MM.1S (cell line): ENCODE results near the gene GALNT15.

ENCODE experiments used
- DNase-seq: peaks from one replicate; pipeline ENCODE4 v3.0.0-alpha.2; 2015
- H2AFZ ChIP-seq: fragments of 300-600 bp; sonication (generic); 2 replicates; pipeline ENCODE4 v1.6.0; 2016; ENCODE audit warnings: antibody characterized with exemption, low read length
- H3F3A ChIP-seq: fragments of 300-600 bp; sonication (generic); 2 replicates; pipeline ENCODE4 v1.6.1; 2016; ENCODE audit warnings: mild to moderate bottlenecking, antibody characterized with exemption, low read length, moderate library complexity, mixed read lengths; ENCODE audit not compliant: insufficient read depth
- H3K27ac ChIP-seq: fragments of 300-600 bp; sonication (generic); 2 replicates; pipeline ENCODE4 v1.5.1; 2016; ENCODE audit warnings: mild to moderate bottlenecking, low read length
- H3K27me3 ChIP-seq: fragments of 300-600 bp; sonication (generic); replicated peaks from 2 replicates; pipeline ENCODE4 v1.6.0; 2016; ENCODE audit warnings: low read length; ENCODE audit not compliant: insufficient read depth
- H3K36me3 ChIP-seq: fragments of 300-600 bp; sonication (generic); replicated peaks from 2 replicates; pipeline ENCODE4 v1.6.1; 2016; ENCODE audit warnings: mild to moderate bottlenecking, low read length, mixed read lengths; ENCODE audit not compliant: insufficient read depth
- H3K4me1 ChIP-seq: fragments of 300-600 bp; sonication (generic); 2 replicates; pipeline ENCODE4 v1.6.1; 2016; ENCODE audit warnings: low read length, mixed read lengths
- H3K4me2 ChIP-seq: fragments of 300-600 bp; sonication (generic); 2 replicates; pipeline ENCODE4 v1.6.0; 2016; ENCODE audit warnings: low read depth, low read length
- H3K4me3 ChIP-seq: fragments of 300-600 bp; sonication (generic); 2 replicates; pipeline ENCODE4 v1.5.1; 2016; ENCODE audit warnings: low read length, mixed read lengths
- H3K79me2 ChIP-seq: fragments of 300-600 bp; sonication (generic); 2 replicates; pipeline ENCODE4 v1.6.1; 2016; ENCODE audit warnings: mixed run types, low read length, mixed read lengths
- H3K9ac ChIP-seq: fragments of 300-600 bp; sonication (generic); 2 replicates; pipeline ENCODE4 v1.6.1; 2016; ENCODE audit warnings: low read length, mixed read lengths
- H3K9me2 ChIP-seq: fragments of 300-600 bp; sonication (generic); replicated peaks from 2 replicates; pipeline ENCODE4 v1.6.1; 2016; ENCODE audit warnings: mild to moderate bottlenecking, low read length, mixed read lengths; ENCODE audit not compliant: insufficient read depth
- H3K9me3 ChIP-seq: fragments of 300-600 bp; sonication (generic); replicated peaks from 2 replicates; pipeline ENCODE4 v1.6.1; 2016; ENCODE audit warnings: mild to moderate bottlenecking, low read length, mixed read lengths; ENCODE audit not compliant: insufficient read depth
- H4K20me1 ChIP-seq: fragments of 300-600 bp; sonication (generic); 2 replicates; pipeline ENCODE4 v1.6.1; 2016; ENCODE audit warnings: mild to moderate bottlenecking, low read length, moderate library complexity, mixed read lengths; ENCODE audit not compliant: insufficient read depth
- EZH2 ChIP-seq: fragments of 300-600 bp; sonication (generic); optimal IDR thresholded peaks from 2 replicates; pipeline ENCODE3; 2017; ENCODE audit warnings: low read depth, mild to moderate bottlenecking, antibody characterized with exemption, low read length, mixed read lengths
- EZH2phosphoT487 ChIP-seq: fragments of 300-600 bp; sonication (generic); IDR thresholded peaks from 2 replicates; pipeline ENCODE4 v1.6.1; 2018; ENCODE audit warnings: antibody characterized with exemption, low read length
- TF ChIP-seq, protein P1 (sequence below): fragments of 300-600 bp; sonication (generic); IDR thresholded peaks from 2 replicates; pipeline ENCODE4 v1.5.1; 2016; ENCODE audit warnings: antibody characterized with exemption, low read length, mixed read lengths

The GALNT15 gene

GRCh38 chr3:16258866-16259265 lies 84.4 kb downstream of the GALNT15 start:
- no peak for TF ChIP-seq EZH2
- TF ChIP-seq, protein P1, sequence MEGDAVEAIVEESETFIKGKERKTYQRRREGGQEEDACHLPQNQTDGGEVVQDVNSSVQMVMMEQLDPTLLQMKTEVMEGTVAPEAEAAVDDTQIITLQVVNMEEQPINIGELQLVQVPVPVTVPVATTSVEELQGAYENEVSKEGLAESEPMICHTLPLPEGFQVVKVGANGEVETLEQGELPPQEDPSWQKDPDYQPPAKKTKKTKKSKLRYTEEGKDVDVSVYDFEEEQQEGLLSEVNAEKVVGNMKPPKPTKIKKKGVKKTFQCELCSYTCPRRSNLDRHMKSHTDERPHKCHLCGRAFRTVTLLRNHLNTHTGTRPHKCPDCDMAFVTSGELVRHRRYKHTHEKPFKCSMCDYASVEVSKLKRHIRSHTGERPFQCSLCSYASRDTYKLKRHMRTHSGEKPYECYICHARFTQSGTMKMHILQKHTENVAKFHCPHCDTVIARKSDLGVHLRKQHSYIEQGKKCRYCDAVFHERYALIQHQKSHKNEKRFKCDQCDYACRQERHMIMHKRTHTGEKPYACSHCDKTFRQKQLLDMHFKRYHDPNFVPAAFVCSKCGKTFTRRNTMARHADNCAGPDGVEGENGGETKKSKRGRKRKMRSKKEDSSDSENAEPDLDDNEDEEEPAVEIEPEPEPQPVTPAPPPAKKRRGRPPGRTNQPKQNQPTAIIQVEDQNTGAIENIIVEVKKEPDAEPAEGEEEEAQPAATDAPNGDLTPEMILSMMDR = no peak
- no peak for TF ChIP-seq EZH2phosphoT487
- Histone ChIP-seq H3K27me3 (no peaks in the 10 kb centered on the region), H3K9me2 (no peaks in the 10 kb centered on the region), H3K9ac (no peak overlapping the region), H3K4me2 (no peak overlapping the region), H3K36me3 (peaks cover 6% of the 10 kb centered on the region; the same call in 1 of the 2 replicates), H3K79me2 (peaks cover 24% of the 10 kb centered on the region), H3F3A (no peaks in the 10 kb centered on the region), H3K9me3 (no peaks in the 10 kb centered on the region), H4K20me1 (no peaks in the 10 kb centered on the region), H3K4me3 (no peak overlapping the region), H2AFZ (no peak overlapping the region), H3K4me1 (0 out of 2 replicates have a peak, but pooled peaks cover 3% of the 10 kb centered on the region), H3K27ac (no peak overlapping the region)
- no peak for DNase-seq

DNA sequence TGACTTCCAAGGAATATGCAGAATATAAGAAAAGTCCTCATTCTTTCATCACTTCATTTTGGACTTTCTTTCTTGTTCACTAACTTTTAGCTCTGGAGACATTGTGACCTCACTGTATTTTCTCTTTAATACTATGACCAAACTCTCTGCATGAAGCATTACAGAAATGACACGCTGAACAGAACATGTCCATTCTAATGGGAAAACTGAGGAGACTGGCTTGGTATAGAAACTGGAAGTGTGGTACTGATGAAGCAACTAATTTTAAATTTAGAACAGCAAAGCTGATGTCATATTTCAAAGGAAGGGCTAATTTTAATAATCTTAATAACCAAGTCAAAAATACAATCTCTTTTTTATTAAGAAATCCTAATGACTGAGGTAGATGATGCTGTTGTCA lies 85.6 kb downstream of the GALNT15 start:
- TF ChIP-seq EZH2 = no peak
- no peak for DNase-seq
- Histone ChIP-seq H3K4me1 (0 out of 2 replicates have a peak, but pooled peaks cover 3% of the 10 kb centered on the region), H3K27ac (no peak overlapping the region), H3K36me3 (peaks cover 6% of the 10 kb centered on the region; the same call in 1 of the 2 replicates), H2AFZ (no peak overlapping the region), H3K4me3 (no peak overlapping the region), H3F3A (0 out of 2 replicates have a peak, but pooled peaks cover 5% of the 10 kb centered on the region), H3K9me3 (no peaks in the 10 kb centered on the region), H3K9ac (no peak overlapping the region), H3K4me2 (no peak overlapping the region), H4K20me1 (no peaks in the 10 kb centered on the region), H3K27me3 (no peaks in the 10 kb centered on the region), H3K79me2 (peaks cover 33% of the 10 kb centered on the region), H3K9me2 (no peaks in the 10 kb centered on the region)

DNA sequence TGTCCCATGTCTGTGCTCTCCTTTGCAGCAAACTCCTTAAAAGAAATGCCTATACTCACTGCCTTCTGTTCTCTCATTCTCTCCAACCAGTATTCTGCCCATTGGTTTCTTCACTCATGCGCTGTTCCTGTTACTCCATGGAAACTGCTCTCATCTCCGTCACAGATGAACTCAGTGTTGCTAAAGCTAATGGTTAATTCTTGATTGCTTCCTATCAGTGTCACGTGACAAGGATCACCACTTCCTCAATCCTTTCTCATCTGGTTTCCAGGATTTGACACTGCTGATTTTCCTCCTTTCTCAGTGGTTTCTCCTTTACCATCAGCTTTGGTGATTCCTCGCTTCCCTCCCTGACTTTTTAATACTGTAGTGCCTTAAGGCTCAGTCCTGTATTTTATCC lies 87.7 kb downstream of the GALNT15 start:
- Histone ChIP-seq H3K9me3 (no peaks in the 10 kb centered on the region), H3K27ac (no peak overlapping the region), H3K36me3 (peaks cover 6% of the 10 kb centered on the region; the same call in 1 of the 2 replicates), H3K4me3 (no peak overlapping the region), H3F3A (peaks cover 22% of the 10 kb centered on the region), H3K79me2 (peaks cover 55% of the 10 kb centered on the region), H4K20me1 (no peaks in the 10 kb centered on the region), H3K4me2 (no peak overlapping the region), H3K27me3 (no peaks in the 10 kb centered on the region), H3K4me1 (0 out of 2 replicates have a peak, but pooled peaks cover 3% of the 10 kb centered on the region), H2AFZ (no peak overlapping the region), H3K9ac (no peak overlapping the region), H3K9me2 (no peaks in the 10 kb centered on the region)
- TF ChIP-seq EZH2phosphoT487 (no peak), EZH2 (no peak)
- TF ChIP-seq, protein P1 = no peak
- DNase-seq = no peak

GRCh38 chr3:16264174-16264707 lies 89.8 kb downstream of the GALNT15 start:
- peak overlapping the region; percentile 92 for H3K4me2 ChIP-seq
- peaks cover 8% of the 10 kb centered on the region; the same call in 1 of the 2 replicates for H3K4me1 ChIP-seq
- peak overlapping the region; percentile 97 for H3K4me3 ChIP-seq
- peaks cover 6% of the 10 kb centered on the region; the same call in 1 of the 2 replicates for H3K36me3 ChIP-seq
- no peaks in the 10 kb centered on the region for H3K9me2 ChIP-seq
- H3F3A ChIP-seq = peaks cover 27% of the 10 kb centered on the region
- no peaks in the 10 kb centered on the region for H3K9me3 ChIP-seq
- TF ChIP-seq EZH2 = no peak
- TF ChIP-seq EZH2phosphoT487 = no peak
- TF ChIP-seq, protein P1 = no peak
- peak overlapping the region; percentile 82 for H3K9ac ChIP-seq
- no peaks in the 10 kb centered on the region for H3K27me3 ChIP-seq
- H2AFZ ChIP-seq = peak overlapping the region; percentile 72
- peaks cover 75% of the 10 kb centered on the region for H3K79me2 ChIP-seq
- no peaks in the 10 kb centered on the region for H4K20me1 ChIP-seq
- no peak for DNase-seq
- H3K27ac ChIP-seq = peak overlapping the region; percentile 94
